Measurements from ENCODE around the gene ATP1A2. TPM values are rescaled to one million over a fixed set of nuclear protein-coding genes. Genes with fewer than 3 reads are reported as not detected.

ATP1A2 gene
- total and polyA plus RNA-seq, 7 donors, result 52.5 to 1,040 (median 523) TPM

DNA sequence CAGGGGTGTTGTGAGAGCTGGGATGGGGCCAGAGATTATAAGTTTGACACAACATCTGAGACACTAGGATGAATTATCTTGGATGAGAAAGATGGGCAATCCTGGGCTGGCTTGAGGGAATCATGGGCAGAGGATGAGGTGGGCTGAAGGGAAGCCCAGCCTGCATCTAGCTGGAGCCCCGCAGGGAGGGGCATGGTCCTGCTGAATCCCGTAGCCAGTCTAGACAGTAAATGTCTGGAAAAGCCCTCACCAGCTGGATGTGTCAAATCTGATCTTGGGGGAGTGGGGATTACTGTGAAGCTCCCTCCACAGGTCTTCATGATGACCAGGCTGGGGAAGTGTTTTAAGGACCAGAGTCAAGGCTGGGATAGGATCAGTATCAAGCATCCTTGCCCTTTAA is 71.2 kb downstream of the ATP1A2 start:
- DNase-seq (no peak), ATAC-seq (no peak)
- no peak overlapping the region for H3K4me3 ChIP-seq
- no peaks in the 10 kb centered on the region for H3K36me3 ChIP-seq (ENCODE audit: insufficient read depth in 1 of 2, low read depth in 1 of 2)
- H3K27me3 ChIP-seq (ENCODE audit: insufficient read depth in 3 of 3, low read length in 2 of 3), result no peaks in the 10 kb centered on the region
- peak overlapping the region; percentile 88 for H3K27ac ChIP-seq
- WGBS, 3 donors, result 64 to 70% (median 65%) methylated on average over 2 of the region's 2 CpGs
- no peaks in the 10 kb centered on the region for H3K9me3 ChIP-seq
- intact Hi-C loops (cut with DNase I), result no loop called here
- H3K4me1 ChIP-seq, result peaks cover 30% of the 10 kb centered on the region
- TF ChIP-seq CTCF (IDR thresholded peaks at IDR 0.05), result no peak

DNA sequence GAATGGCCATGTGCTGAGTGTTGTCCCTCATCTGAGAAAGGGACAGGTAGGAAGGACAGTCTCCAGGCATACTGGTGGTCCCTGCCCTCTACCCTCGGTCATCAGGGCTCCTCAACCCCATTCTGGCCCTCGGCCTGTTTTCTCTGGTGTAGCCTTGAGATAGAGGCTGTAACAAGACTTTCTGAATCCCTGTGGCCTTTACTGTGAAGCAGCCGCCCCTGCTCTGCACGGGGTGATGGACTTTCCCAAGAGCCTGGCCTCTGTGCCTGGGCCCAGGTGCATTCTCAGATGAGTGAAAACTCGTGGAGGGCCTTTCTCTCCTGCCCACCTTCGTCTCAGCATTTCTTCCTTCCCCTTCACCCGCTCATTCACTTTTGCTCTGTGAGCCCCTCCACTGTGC is 71.8 kb downstream of the ATP1A2 start:
- no peak for TF ChIP-seq CTCF (IDR thresholded peaks at IDR 0.05)
- Histone ChIP-seq H3K36me3 (ENCODE audit: insufficient read depth in 1 of 2, low read depth in 1 of 2) (no peaks in the 10 kb centered on the region), H3K4me1 (peaks cover 30% of the 10 kb centered on the region), H3K4me3 (no peak overlapping the region), H3K9me3 (no peaks in the 10 kb centered on the region), H3K27me3 (ENCODE audit: insufficient read depth in 3 of 3, low read length in 2 of 3) (no peaks in the 10 kb centered on the region), H3K27ac (peak overlapping the region; percentile 88)
- ATAC-seq (no peak), DNase-seq (no peak)
- WGBS, 3 donors, result 77 to 83% (median 80%) methylated on average over 7 of the region's 7 CpGs
- intact Hi-C loops (cut with DNase I), result no loop called here

- Histone ChIP-seq H3K4me1 (peaks cover 33% of the 10 kb centered on the region), H3K9me3 (no peaks in the 10 kb centered on the region), H3K4me3 (peak overlapping the region; percentile 75), H3K27me3 (ENCODE audit: insufficient read depth in 3 of 3, low read length in 2 of 3) (no peaks in the 10 kb centered on the region), H3K36me3 (ENCODE audit: insufficient read depth in 1 of 2, low read depth in 1 of 2) (no peaks in the 10 kb centered on the region), H3K27ac (peak overlapping the region; percentile 88)
- DNase-seq (no peak), ATAC-seq (no peak)
- intact Hi-C loops (cut with DNase I), result no loop called here
- WGBS, 3 donors, result 36 to 64% (median 51%) methylated on average over 7 of the region's 7 CpGs
- TF ChIP-seq CTCF (IDR thresholded peaks at IDR 0.05), result no peak
Observed at GRCh38 chr1:160188341-160188740, 72.8 kb downstream of the ATP1A2 start.

GRCh38 chr1:160189649-160190625 is 74.4 kb downstream of the ATP1A2 start, which contains the start of gene CASQ1:
Gene CASQ1 (plus strand): TSS chr1:160190575. CDS start chr1:160190752, 177 bp downstream.
- DNase-seq (peak; percentile 55 to 87), ATAC-seq (peak; percentile 48 to 72 (median 60))
- intact Hi-C loops (cut with DNase I), result loop anchor here in 1 of 2 donors (5.0 kb wide), 1 partner anchor 73 kb away; the partner anchor contains the start of gene ATP1A2
- no peak for TF ChIP-seq CTCF (IDR thresholded peaks at IDR 0.05)
- H3K4me3 ChIP-seq, result peak within 1 kb of the TSS; percentile 75
- H3K9me3 ChIP-seq, result no peaks in the 10 kb centered on the region
- H3K27ac ChIP-seq, result peak within 1 kb of the TSS; percentile 88
- 17 to 31% (median 18%) methylated on average over 15 of the region's 15 CpGs for WGBS, 3 donors
- H3K36me3 ChIP-seq (ENCODE audit: insufficient read depth in 1 of 2, low read depth in 1 of 2), result peaks cover 0 to 6% of the 10 kb centered on the region in 2 donors
- no peaks in the 10 kb centered on the region for H3K27me3 ChIP-seq (ENCODE audit: insufficient read depth in 3 of 3, low read length in 2 of 3)
- H3K4me1 ChIP-seq, result peaks cover 33% of the 10 kb centered on the region

All from psoas muscle (tissue), 8 donors.